Fibroblast of the aortic adventitia (primary cell): ENCODE results near the gene USP11. TPM values are rescaled to one million over a fixed set of nuclear protein-coding genes. Genes with fewer than 3 reads are reported as not detected.

ENCODE experiments used
- DNase-seq: peaks from one replicate; pipeline ENCODE4 v3.0.0-alpha.2; 2010; ENCODE audit warnings: low read depth
- H3K4me3 ChIP-seq: 2 replicates; pipeline ENCODE4 v1.5.1; 2011; ENCODE audit warnings: low read depth, mild to moderate bottlenecking, control low read depth, low read length, moderate library complexity
- CTCF ChIP-seq: IDR thresholded peaks from 2 replicates; pipeline ENCODE4 v1.5.1; 2011; ENCODE audit warnings: mild to moderate bottlenecking, low read length, control low read depth, inconsistent platforms; ENCODE audit not compliant: insufficient read depth
- small RNA-seq: library from RNA; depleted of rRNA; stranded (forward); fragments of <200 nt; gene quantifications from one replicate; pipeline ENCODE3, GENCODE V24; 2012
- total RNA-seq: library from RNA; depleted of rRNA; stranded (reverse); fragments of >200 nt; gene quantifications from 2 replicates; pipeline ENCODE4 v1.2.3, GENCODE V29; 2012; ENCODE audit warnings: low replicate concordance

The USP11 gene
- total RNA-seq, 1 donor, result 41.8 TPM

- no peak overlapping the region for H3K4me3 ChIP-seq
- DNase-seq, result peak; percentile 7
- TF ChIP-seq CTCF, result no peak
Measured at GRCh38 chrX:47285836-47286320, 53.1 kb downstream of the USP11 start.

- DNase-seq, result no peak
- no peak overlapping the region for H3K4me3 ChIP-seq
- TF ChIP-seq CTCF, result no peak
Measured at GRCh38 chrX:47293106-47293505, 60.3 kb downstream of the USP11 start.

GRCh38 chrX:47296766-47297365 lies 64.1 kb downstream of the USP11 start:
- no peak overlapping the region for H3K4me3 ChIP-seq
- no peak for TF ChIP-seq CTCF
- DNase-seq, result peak; percentile 10

- no peak for DNase-seq
- TF ChIP-seq CTCF, result no peak
- no peak overlapping the region for H3K4me3 ChIP-seq
Measured at GRCh38 chrX:47297874-47298273, 65.1 kb downstream of the USP11 start.

Small RNA genes within 50 kb of the gene (small RNA-seq; reads per million reads assigned to genes)
- not detected for gene RN7SL785P

Other genes with a start within 250 kb of the USP11 start
- 2.4 and 7.0 TPM in 2 replicates for gene RGN, start 154.6 kb upstream of the USP11 start, total RNA-seq
- gene NDUFB11, start 88.3 kb upstream of the USP11 start, total RNA-seq, result 45.5 and 94.4 TPM in 2 replicates
- 22.7 and 37.9 TPM in 2 replicates for gene RBM10, start 87.8 kb upstream of the USP11 start, total RNA-seq
- 93.3 and 214 TPM in 2 replicates for gene UBA1, start 39.2 kb upstream of the USP11 start, total RNA-seq
- gene CDK16, start 14.3 kb upstream of the USP11 start, total RNA-seq, result 25.3 and 91.6 TPM in 2 replicates
- 1.3 TPM in 1 of 2 replicates, not detected in the other for gene ZNF157, start 137.6 kb downstream of the USP11 start, total RNA-seq